Epithelial cell of esophagus (primary cell): ENCODE data around the gene TUBG1.

ENCODE experiments used
- DNase-seq: peaks from one replicate; pipeline ENCODE4 v3.0.0; 2010; ENCODE audit warnings: low read depth
- H3K4me3 ChIP-seq: 2 replicates; pipeline ENCODE4 v1.5.1; 2011; ENCODE audit warnings: mild to moderate bottlenecking, low read length, control low read depth
- CTCF ChIP-seq: IDR thresholded peaks from 2 replicates; pipeline ENCODE4 v1.5.1; 2011; ENCODE audit warnings: low read depth, mild to moderate bottlenecking, low read length, control low read depth, inconsistent platforms; ENCODE audit not compliant: insufficient read depth; ENCODE audit errors: missing control alignments

Gene TUBG1

GRCh38 chr17:42591411-42591810, 18.1 kb upstream of the TUBG1 start:
- no peak overlapping the region for H3K4me3 ChIP-seq
- DNase-seq = no peak
- TF ChIP-seq CTCF = no peak

DNA sequence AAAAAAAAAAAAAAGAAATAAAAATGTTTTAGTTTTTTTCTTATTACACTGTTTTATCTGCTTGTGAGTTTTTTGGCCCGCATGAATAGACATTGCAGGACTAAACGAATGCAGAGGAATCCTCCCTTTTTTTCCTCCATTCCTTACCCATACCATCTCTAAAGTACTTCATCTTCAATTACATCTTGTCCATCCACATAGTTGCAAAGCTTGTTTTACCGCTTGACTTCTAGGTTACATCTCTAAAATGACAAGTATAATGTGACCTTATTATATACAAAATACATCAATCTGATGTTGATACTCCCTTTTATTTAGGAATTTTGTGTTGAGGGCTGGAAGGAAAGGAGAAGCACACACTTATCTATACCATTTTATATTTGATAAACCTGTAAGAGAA, 13.1 kb upstream of the TUBG1 start:
- no peak for TF ChIP-seq CTCF
- DNase-seq = no peak
- no peak overlapping the region for H3K4me3 ChIP-seq

DNA sequence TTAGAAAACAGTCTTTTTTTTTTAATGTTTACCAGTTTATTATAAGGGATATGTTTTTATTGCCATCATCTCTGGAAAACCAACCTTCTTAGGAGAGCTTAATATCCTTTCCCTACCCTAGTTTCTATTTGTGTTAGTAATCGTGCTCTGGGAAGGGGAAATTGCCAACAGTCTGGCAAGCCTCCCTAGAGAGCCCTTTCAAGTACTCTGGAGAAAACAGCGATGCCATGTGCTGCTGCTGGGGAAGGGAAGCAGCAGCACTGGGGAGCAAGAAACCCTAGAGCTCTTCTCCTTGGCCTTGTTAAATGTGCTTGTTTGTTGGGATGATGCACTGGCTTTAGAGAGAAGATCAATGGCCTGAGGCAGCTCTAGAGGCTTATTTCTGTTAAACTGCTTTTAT, 10.6 kb upstream of the TUBG1 start:
- no peak overlapping the region for H3K4me3 ChIP-seq
- TF ChIP-seq CTCF = no peak
- DNase-seq = no peak

DNA sequence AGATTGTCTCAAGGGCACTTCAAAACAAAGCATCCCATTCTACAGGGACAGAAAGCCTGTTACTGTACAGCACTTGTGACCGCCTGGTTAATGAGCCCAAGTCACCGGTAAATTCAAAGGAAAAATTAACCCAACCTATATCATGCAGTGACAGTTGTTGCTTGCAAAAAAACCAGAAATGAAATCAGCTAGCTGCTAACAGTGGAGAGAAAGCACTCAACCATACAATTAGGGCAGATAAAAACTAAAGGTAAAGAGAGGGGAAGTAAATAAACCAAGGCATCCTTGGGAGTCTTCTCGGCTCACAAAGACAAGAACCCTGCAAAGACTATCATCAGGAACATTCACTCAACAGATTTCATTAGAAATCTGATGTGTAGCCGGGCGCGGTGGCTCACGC, 6.2 kb upstream of the TUBG1 start:
- H3K4me3 ChIP-seq = no peak overlapping the region
- DNase-seq = no peak
- no peak for TF ChIP-seq CTCF

DNA sequence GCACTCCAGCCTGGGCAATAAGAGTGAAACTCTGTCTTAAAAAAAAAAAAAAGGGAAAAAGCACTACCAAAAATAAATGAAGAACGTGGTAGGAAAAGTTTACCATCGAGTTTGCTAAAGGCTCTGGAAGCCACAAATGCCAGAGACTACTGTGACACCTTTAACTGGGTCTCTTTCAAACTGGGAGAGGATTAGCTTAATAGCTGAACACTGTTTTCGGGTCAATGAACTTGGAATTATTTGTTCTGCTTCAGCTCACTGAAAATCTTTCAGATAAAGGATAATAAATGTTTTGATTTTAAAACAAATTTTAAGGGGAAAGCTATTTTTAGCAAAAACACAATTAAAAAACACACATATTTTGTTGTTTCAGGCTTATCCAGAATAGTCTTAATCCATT, 1.7 kb upstream of the TUBG1 start:
- TF ChIP-seq CTCF = no peak
- peak overlapping the region; percentile 99 for H3K4me3 ChIP-seq
- no peak for DNase-seq

DNA sequence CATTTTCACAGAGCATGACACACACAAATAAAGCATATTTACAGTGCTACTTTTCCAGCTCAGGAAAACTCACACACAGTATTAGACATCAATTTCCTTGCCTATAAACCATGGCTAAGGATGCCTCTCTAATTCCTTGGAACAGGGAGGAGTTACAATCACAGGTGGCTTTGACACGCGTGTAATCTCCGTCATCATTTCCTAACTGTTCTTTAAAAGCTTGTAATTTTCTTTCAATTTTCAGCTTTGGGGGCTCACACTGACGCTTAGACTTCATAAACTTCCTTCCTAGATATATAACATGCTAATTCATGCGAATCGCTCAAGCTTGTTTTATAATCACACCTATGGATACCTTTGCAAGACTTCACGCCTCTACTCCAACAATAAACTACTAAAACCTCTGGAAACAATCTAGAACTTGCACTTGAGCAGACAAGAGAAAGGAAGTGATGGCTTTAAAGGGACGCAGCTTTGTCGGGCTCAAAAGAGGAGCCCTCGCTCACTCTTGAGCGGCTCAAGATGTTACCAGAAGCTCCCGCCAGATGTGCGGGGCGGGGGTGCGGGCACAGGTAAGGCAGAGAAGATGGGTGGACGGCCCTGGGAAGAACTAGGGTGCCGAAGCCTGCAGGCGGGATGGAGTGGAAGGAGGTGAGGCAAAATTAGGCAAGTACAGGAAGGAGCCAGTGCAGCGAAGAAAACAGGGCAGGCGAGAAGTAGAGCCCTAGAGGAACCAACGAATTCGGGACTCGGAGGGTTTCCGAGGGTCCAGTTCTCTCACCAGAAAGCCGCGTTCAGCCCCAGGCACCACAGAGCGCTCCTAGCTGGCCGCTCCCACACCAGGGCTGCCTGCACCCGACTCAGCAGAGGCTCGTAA, 940 bp upstream of the TUBG1 start:
- DNase-seq = peak; percentile 11
- H3K4me3 ChIP-seq = peak overlapping the region; percentile 99
- no peak for TF ChIP-seq CTCF

DNA sequence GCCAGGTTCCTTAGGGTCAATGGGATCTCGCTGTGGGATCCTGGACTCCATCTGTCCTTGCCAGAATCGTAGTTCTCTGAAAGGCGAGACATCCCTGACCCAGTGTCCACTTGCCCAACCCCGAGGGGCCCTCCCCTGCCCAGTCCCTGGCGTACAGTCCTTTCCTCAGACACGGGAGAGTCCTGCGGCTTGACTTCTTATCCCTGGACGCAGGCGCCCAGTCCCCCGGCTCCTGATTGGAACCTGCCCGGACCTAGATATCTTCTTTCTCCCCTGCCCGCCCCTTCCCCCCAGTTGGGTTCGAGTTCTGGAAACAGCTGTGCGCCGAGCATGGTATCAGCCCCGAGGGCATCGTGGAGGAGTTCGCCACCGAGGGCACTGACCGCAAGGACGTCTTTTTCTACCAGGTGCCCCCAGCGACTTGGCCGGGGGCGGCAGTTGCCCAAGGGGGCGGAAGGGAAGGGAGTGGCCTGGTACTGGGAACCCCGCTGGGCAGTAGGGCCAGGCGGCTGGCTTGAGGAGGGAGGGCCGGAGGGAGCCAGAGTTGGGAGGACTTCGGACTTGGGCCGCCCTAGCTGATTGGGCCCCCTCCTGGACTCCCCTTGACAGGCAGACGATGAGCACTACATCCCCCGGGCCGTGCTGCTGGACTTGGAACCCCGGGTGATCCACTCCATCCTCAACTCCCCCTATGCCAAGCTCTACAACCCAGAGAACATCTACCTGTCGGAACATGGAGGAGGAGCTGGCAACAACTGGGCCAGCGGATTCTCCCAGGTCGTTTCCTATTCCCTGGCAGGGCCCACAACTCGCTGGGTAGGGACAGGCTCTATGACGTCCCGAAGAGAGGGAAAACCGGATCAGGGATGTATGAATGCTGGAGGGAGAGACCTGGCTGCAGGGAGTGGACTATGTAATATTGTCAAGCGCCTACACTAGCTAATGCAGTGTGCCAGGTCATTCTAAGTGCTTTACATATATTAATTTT, 625 bp downstream of the TUBG1 start:
- peak; percentile 26 for DNase-seq

More for the DNA sequence above, 625 bp downstream of the TUBG1 start:
- H3K4me3 ChIP-seq = peak overlapping the region; percentile 81
